ENCODE results near the gene IFRD2. TPM values are rescaled to one million over a fixed set of nuclear protein-coding genes. Genes with fewer than 3 reads are reported as not detected.

IFRD2 gene
- total RNA-seq = 78.2 and 93.9 TPM in 2 replicates

GRCh38 chr3:50292159-50293078, at the start of gene IFRD2:
IFRD2 (minus strand) TSS chr3:50292429; CDS start chr3:50292274, 155 bp downstream.

GRCh38 chr3:50340448-50341329, 48.5 kb upstream of the IFRD2 start, which contains the start of gene RASSF1:
RASSF1 (minus strand) TSS chr3:50340836; CDS start chr3:50340805, 31 bp downstream.

GRCh38 chr3:50327943-50328691, 35.9 kb upstream of the IFRD2 start, which contains the start of gene TUSC2:
TUSC2 (minus strand) TSS chr3:50328223; CDS start chr3:50328099, 124 bp downstream.

DNA sequence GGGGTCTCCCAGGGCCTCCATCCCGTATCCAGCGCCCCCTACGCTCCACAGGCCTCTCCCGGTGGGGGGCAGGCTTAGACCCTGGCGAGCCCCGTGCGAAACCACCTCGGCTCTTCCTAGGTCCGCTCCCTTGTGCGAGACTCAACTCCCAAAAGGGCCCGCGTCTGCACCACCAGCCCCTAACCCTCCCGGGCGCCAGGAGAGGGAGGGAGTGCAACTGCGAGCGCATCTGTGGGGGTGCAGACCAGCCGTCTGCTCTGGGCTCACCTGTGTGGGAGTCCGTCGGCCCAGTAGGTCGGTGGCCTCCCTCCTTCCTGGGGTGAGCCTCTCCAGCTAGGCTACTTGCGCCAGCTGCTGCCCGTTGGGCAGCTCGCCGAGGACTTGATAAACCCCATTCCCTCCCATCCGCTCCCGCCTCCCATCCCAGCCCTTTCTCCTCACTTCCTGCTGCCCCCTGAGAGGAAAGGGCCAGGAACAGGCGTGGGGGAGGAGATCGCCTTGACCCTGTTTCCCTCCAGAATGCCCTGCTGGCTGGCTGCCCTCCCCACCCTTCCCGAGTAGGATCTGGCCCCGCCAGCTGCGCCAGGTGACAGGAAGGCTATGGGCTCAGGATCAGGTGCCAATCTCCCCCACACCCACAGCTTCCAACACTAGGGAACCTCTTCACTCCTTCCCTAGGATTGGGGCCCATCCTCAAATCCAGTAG, 30.3 kb upstream of the IFRD2 start, which contains the start of gene HYAL2:
TSS of gene HYAL2 (minus strand) at position 360 of the 706 bp plus-strand sequence. CDS start 2,256 bp downstream, outside the sequence.

DNA sequence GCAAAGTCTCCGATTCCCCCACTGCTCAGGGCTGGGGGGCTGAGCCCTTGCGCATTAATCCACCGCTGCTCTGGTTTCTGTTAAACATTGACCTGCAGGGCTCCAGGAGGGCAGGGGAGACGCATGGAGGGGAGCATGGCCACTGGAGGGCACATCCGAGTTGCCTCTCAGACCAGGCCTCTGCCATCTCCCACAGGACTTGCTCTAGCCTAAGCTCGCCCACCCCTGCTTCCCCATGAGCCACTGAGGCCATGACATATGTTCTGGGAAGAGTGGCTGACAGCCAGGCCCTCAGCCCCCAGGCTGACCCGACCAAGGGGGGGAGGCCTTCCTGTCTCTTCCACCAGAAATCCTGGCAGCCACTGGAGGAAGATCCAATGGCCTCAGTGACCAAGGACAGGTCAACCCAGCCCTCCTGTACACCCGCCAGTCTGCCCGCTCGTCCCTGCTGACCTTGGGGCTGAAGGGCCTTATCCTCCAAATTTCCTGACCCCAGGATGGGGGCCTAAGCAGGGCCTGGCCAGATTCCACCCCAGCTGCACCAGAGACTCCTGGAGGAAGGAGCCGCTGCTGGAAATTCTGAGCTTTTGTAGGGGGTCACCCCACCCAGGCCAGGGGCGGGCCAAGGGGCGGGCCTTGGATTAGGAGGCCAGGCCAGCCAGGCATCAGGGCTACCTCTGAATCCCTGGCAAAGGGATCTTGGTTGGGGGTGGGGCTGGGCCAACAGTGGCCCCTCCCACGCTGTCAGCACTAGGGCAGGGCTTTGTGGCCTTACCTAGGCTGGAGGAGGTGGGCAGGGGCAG, 11.0 kb upstream of the IFRD2 start, which contains the start of gene HYAL1:
TSS of gene HYAL1 (minus strand) at position 562 of the 803 bp plus-strand sequence. CDS start 618 bp downstream, outside the sequence.

DNA sequence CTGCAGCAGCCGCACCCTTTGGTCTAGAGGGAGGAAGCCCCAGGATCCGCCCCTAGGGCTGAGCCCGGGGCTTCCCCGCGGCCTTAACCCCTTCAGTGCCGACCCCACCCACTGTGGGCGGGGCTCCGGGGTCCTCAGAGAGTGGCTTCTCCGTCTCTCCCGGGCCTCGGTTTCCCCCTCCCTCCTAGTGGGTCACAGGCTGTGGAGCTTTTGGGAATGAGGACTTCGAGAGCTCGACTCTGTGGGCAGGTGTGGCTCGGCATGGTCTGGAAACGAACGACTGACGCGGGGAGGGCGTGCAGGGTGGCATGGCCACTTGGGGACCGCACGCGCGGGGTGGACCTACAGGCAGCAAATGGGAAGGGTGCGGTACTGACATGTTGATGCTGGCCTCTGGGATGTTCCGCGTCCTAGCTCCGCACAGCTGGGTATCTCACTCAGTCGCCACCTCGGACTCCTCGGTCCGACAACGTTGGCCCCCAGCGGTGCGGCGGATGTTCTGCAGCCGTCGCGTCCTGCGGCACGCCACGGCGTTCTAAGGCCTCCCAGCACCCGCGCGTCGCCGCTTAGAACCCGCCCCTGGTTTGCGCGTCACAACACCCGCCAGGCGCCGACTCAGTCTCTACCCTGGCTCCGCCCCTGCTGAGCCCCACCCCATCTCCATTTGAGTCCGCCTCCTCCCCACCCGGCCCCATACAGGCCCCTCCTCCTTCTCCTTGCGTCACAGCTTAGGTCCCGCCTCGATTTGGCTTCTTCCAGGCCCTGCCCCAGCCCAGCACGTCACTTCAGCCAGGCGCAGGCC, 6.8 kb upstream of the IFRD2 start, which contains the start of the genes HYAL3 and NAA80:
TSS of gene HYAL3 (minus strand) at position 570 of the 802 bp plus-strand sequence. CDS start 3,803 bp downstream, outside the sequence.
TSS of gene NAA80 (minus strand) at position 570 of the 802 bp plus-strand sequence. CDS start 1,942 bp downstream, outside the sequence.

GRCh38 chr3:50278880-50279224, 13.4 kb downstream of the IFRD2 start, which contains the start of gene LSMEM2:
LSMEM2 (plus strand) TSS chr3:50279087; CDS start chr3:50279114, 27 bp downstream.

GRCh38 chr3:50268703-50269451, 23.4 kb downstream of the IFRD2 start, which contains the start of gene SEMA3B:
SEMA3B (plus strand) TSS chr3:50269147; CDS start chr3:50269241, 94 bp downstream.

Other genes starting within 250 kb of the IFRD2 start
- gene RBM5, start 203.5 kb downstream of the IFRD2 start, total RNA-seq = 127 and 181 TPM in 2 replicates
- gene SEMA3F, start 137.1 kb downstream of the IFRD2 start, total RNA-seq = 13.5 and 14.2 TPM in 2 replicates
- gene GNAT1, start 100.8 kb downstream of the IFRD2 start, total RNA-seq = not detected in 2 replicates
- gene SLC38A3, start 87.2 kb downstream of the IFRD2 start, total RNA-seq = under 0.01 and 0.17 TPM in 2 replicates
- gene GNAI2, start 56.2 kb downstream of the IFRD2 start, total RNA-seq = 332 and 397 TPM in 2 replicates
- 0.54 and 0.86 TPM in 2 replicates for gene SEMA3B, start 23.3 kb downstream of the IFRD2 start, total RNA-seq
- gene LSMEM2, start 13.3 kb downstream of the IFRD2 start, total RNA-seq = not detected in 2 replicates
- 15.0 and 19.0 TPM in 2 replicates for gene HYAL3, start 7.0 kb upstream of the IFRD2 start, total RNA-seq
- gene NAA80, start 7.0 kb upstream of the IFRD2 start, total RNA-seq = 3.7 and 5.1 TPM in 2 replicates
- 6.4 and 7.6 TPM in 2 replicates for gene HYAL1, start 11.1 kb upstream of the IFRD2 start, total RNA-seq
- gene HYAL2, start 30.3 kb upstream of the IFRD2 start, total RNA-seq = 413 and 447 TPM in 2 replicates
- gene TUSC2, start 35.8 kb upstream of the IFRD2 start, total RNA-seq = 20.5 and 23.8 TPM in 2 replicates
- 15.3 and 24.7 TPM in 2 replicates for gene RASSF1, start 48.4 kb upstream of the IFRD2 start, total RNA-seq
- gene ZMYND10, start 53.3 kb upstream of the IFRD2 start, total RNA-seq = under 0.01 and 0.11 TPM in 2 replicates
- 13.2 and 14.1 TPM in 2 replicates for gene NPRL2, start 58.3 kb upstream of the IFRD2 start, total RNA-seq
- 13.6 and 17.6 TPM in 2 replicates for gene CYB561D2, start 58.4 kb upstream of the IFRD2 start, total RNA-seq
- gene TMEM115, start 67.1 kb upstream of the IFRD2 start, total RNA-seq = 30.0 and 35.7 TPM in 2 replicates
- gene CACNA2D2, start 211.2 kb upstream of the IFRD2 start, total RNA-seq = under 0.01 TPM in 1 of 2 replicates, not detected in the other